ENCODE results near the gene MADD.

Gene MADD

DNA sequence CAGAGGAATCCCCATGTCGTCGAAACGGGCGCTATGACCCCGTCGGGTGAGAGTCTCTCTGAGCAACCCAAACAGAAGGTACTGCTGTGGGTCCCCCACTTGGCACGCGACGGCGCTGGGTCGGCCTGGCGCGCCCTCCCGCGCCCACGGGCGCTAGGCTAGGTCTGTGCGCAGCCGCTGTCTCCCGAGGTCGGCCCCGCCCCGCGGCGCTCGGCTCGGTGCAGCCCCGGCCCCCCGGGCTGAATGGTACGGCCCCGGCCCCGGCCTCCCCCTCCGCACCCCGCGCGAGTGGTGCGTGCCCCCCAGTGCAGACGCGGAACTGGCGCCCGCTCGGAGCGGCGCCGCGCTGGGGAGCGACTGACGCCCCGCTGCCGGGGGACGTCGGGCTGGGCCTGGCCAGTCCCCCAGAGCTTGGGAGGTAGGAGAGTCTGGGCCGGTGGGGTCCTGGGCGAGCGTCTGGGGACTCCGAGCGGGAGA is at the start of gene MADD:
Gene MADD (plus strand): TSS at position 305 of the 477 bp plus-strand sequence.
- peak within 1 kb of the TSS; percentile 75 for H3K4me3 ChIP-seq (ENCODE audit: low read depth, low read length)
- DNase-seq (ENCODE audit: low read depth): peak; percentile 43

DNA sequence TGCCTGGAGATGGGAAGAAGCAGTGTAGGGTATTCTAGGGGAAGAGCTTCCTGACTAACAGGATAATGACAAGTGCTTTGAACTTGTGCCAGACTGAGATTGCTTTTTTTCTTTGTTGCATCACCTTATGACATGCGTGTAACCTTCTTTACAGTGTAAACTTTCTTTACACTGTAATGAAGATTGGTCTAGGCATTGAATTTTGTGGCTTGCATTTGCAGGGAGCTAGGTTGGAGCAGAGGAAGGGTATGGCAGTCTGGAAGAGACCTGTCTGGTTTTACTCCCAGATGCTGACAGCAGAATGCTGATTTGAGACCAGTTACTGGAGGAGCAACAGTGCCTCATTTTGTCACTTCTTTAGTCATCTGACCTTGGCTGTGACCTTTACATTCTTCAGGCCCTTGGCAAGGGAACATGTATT is 49.5 kb upstream of the MADD start:
- no peak overlapping the region for H3K4me3 ChIP-seq (ENCODE audit: low read depth, low read length)
- DNase-seq (ENCODE audit: low read depth): peak; percentile 53

DNA sequence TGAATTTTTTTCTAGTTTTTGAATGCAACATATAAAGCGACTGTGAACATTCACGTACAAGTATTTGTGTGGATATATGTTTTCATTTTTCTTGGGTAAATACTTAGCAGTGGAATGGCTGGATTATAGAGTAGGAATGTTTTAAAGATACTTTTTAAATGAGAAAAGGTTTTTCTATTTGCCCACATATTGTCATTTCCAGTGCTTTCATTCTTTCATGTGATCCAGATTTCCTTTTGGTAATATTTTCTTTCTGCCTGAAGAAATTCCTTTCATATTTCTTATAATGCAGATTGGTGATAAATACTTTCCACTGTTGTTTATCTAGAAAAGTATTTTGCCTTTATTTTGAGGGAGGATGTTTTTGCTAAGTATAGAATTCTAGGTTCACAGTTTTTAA is 47.2 kb upstream of the MADD start:
- H3K4me3 ChIP-seq (ENCODE audit: low read depth, low read length): no peak overlapping the region
- no peak for DNase-seq (ENCODE audit: low read depth)

DNA sequence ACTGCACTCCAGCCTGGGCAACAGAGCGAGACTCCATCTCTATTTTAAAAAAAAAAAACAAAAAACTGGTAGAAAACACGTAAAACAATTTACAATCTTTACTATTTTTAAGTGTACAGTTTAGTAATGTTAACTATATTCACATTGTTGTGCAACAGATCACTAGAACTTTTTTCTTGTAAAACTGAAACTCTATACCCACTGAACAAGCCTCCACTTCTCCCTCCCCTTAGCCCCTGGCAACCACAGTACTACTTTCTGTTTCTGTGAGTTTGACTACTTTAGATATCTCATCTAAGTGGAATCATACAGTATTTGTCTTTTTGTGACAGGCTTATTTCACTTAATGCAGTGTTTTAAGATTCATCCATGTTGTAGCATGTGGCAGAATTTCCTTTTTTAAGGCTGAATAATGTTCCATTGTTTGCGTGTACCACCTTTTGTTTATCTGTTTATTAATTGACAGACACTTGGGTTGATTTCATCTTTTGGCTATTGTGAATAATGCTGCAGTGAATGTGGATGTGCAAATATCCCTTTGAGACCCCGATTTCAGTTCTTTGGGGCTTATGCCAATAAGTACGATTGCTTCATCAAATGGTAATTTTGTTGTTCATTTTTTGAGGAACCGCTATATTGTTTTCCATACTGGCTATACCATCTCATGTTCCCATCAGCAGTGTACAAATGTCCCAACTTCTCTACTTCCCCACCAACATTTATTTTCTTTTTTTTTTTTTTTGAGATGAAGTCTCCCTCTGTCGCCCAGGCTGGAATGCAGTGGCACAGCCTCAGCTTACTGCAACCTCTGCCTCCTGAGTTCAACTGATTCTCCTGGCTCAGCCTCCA is 44.2 kb upstream of the MADD start:
- DNase-seq (ENCODE audit: low read depth): no peak
- no peak overlapping the region for H3K4me3 ChIP-seq (ENCODE audit: low read depth, low read length)

DNA sequence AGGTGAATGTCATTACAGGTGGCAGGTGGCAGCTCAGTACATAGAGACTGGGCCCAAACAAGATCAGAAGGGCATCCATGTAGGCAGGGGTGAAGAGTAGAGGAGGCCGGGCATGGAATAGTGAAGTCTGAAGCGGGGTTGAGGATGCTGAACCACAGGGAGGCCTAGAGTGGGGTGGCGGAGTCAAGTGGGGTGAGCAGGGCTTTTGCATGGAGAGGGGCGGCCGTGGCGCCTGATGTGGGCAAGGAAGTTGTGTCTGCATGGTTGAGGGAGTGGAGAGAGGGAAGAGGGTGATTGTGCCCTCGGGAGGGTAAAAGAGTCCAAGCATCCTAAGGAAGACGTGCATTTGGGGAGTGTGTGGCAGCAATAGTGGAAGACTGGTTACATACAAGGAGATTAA is 40.8 kb upstream of the MADD start:
- no peak overlapping the region for H3K4me3 ChIP-seq (ENCODE audit: low read depth, low read length)

DNA sequence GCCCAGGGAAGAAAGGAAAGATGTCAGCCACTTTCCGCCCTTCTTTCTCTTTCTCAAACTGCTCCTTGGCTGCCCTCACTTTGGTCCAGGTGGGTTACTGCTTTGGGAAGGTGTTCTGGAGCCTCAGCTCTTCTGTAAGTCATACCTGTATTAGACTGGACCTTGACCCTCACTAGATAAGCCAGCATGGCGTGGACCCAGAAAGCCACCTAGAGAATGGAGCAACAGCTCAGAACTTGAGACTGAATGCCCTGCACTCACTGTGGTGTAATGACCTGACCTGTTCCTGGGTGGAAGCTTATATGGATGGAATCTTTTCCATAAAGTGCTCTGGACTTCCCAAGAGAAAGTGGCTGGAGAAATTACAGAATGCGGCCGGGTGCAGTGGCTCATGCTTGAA is 36.9 kb upstream of the MADD start:
- DNase-seq (ENCODE audit: low read depth): no peak
- H3K4me3 ChIP-seq (ENCODE audit: low read depth, low read length): no peak overlapping the region

More for the DNA sequence above, 40.8 kb upstream of the MADD start:
- no peak for DNase-seq (ENCODE audit: low read depth)

DNA sequence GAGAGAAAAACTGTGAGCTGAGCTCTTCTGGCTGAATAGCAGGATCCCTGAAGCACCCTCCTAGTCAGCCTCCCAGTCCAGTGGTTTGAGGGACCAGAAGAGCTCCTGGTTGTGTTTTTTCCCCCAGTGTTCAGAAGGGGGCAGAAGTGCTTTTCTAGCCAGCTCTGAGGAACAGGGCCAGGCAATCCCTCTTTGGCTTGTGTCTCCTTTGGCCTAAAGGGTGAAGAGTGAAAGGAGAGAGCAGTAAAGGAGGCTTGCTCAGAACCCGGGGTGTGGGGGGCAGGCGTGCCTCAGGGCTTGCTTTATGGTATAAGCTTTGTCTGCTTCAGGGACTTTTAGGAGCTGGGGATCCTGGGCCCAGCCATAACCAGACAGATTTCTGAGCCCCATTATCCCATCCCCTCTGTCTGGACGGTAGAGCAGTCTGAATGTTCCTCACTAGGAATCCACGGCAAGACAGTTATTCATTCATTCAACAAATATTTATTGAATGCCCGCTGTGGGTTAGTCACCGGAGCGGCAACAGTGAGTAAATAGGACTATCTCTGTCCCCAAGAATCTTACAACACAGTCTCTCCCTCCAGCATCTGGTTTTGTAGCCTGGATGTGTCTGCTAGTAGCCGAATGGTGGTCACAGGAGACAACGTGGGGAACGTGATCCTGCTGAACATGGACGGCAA is 35.8 kb upstream of the MADD start:
- no peak for DNase-seq (ENCODE audit: low read depth)
- H3K4me3 ChIP-seq (ENCODE audit: low read depth, low read length): no peak overlapping the region

DNA sequence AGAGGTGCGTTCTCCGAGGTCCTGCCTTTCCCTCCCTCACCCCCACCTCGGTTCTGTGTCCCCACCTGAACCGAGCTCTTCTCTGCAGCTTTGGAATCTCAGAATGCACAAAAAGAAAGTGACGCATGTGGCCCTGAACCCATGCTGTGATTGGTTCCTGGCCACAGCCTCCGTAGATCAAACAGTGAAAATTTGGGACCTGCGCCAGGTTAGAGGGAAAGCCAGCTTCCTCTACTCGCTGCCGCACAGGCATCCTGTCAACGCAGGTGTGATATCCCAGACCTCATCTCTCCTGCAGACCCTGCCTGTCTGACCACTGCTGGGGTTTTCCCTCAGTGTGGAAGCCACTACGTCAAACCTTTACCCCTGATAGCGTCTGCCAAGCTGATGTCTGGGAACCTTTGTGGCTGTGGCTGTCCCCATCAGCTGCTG is 35.2 kb upstream of the MADD start:
- DNase-seq (ENCODE audit: low read depth): no peak
- no peak overlapping the region for H3K4me3 ChIP-seq (ENCODE audit: low read depth, low read length)

DNA sequence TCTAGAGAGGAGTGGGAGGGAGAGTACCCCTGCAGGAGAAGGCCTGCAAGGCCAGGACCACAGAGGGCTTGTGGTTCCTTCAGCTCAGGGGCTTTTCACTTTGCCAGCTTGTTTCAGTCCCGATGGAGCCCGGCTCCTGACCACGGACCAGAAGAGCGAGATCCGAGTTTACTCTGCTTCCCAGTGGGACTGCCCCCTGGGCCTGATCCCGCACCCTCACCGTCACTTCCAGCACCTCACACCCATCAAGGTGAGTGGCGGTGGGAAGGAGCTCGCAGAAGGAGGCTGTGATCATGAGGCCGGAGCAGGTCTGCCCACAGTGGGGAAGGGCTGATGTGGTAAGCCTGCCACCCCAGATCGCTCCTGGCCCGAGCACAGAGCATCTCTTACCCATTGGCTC is 34.8 kb upstream of the MADD start:
- no peak for DNase-seq (ENCODE audit: low read depth)
- H3K4me3 ChIP-seq (ENCODE audit: low read depth, low read length): no peak overlapping the region

DNA sequence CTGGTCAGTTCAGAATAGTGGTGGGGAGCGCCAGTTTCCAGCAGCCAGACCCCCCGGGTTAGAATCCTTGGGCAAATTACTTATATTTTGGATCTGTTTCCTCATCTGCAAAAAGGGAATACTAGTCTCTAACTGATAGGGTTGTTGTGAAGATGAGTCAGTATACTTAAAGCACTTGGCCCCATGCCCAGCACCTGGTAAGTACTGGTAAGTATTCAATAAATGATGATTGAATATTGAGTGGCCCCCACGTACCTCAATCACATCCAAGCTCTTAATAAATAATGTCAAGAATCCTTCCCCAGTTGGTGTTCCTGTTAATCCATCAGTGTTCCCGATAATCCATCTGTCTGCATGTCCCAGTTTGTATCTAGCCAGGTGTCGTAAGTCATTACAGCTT is 33.5 kb upstream of the MADD start:
- DNase-seq (ENCODE audit: low read depth): peak; percentile 46
- no peak overlapping the region for H3K4me3 ChIP-seq (ENCODE audit: low read depth, low read length)

DNA sequence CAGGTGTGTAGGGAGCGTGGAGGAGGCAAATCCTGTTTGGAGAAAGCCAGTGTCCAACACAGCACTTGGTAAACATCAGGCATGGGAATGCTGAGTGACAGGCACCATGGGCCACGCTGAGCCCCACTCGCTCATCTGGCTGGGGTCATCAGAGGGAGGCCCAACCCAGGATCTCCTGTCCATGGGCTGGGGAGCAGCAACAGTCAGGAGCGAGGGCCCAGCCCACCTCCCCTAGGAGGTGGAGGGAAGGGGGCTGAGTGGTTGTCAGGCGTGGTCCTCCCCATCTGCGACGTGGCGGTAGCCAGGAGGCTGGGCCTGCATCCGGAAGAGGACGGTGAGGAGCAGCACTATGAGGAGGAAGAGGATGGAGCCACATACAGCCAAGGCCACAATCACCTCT is 30.1 kb upstream of the MADD start:
- DNase-seq (ENCODE audit: low read depth): no peak
- no peak overlapping the region for H3K4me3 ChIP-seq (ENCODE audit: low read depth, low read length)

DNA sequence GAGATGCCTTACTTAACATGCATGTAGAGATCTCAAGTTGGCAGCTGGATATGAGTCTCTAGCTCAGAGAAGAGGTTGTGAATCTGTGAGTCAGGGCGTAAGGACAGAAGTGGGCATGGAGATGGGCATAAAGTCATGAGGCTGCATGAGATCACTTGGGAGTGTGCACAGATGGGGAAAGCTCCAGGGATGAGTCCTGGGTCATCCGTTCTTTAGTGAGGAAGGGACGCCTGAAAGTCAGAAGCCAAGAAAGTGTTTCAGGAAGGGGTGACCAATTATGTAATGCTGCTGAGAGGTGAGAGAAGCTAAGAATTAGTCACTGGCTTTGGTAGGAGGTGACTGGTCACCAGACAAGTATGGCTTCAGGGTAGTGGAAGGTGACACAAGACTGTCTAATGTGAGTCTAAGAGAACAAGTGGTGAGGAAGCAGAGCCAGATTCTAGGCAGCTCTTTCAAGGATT is 28.1 kb upstream of the MADD start:
- no peak for DNase-seq (ENCODE audit: low read depth)
- no peak overlapping the region for H3K4me3 ChIP-seq (ENCODE audit: low read depth, low read length)

DNA sequence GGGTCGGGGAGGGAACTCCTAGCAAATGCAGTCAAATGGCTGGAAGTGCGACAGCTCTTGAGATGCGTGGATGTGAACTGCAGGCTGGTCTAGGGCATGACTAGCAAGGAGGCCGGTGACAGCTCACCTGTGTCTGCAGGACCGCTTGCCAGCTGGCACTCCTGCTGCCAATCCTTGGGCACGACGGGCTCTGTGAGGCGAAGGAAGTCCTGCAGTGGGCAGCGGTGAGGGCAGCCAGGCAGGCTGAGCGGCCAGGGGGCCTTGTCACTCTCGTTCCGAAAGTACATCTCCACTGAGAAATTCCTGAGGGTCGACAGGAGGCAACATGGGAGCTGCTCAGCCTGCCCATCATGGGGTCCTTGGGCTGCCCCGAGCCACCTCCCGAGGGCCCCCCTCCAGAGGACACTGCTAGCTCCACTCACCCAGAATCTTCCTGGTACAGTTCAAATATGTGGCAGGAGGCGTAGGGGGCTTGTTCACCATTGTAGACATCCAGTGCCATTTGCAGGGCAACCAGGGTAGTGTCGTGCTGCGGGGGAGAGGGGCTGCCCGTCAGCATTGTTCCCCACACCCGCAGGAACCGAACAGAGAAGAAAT is 27.2 kb upstream of the MADD start:
- no peak overlapping the region for H3K4me3 ChIP-seq (ENCODE audit: low read depth, low read length)
- no peak for DNase-seq (ENCODE audit: low read depth)

DNA sequence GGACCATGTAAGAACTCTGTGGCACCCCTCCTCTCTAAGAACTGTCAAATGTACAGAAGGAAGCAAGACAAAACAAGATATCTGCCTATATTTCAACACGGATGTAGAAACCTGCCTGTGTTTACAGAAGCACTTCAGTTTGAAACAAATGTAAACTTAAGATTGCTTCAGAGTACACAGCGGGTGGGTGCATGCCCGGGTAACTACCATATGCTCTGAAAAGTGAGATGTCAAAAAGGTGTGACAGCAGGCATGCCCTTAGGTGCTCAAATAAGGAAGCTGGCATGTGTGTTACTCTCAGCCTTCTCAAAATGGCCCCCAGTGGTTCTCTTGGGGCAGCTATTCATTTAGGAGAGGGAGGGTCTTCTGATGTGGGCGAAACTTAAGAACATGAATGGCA is 26.5 kb upstream of the MADD start:
- no peak overlapping the region for H3K4me3 ChIP-seq (ENCODE audit: low read depth, low read length)
- no peak for DNase-seq (ENCODE audit: low read depth)

DNA sequence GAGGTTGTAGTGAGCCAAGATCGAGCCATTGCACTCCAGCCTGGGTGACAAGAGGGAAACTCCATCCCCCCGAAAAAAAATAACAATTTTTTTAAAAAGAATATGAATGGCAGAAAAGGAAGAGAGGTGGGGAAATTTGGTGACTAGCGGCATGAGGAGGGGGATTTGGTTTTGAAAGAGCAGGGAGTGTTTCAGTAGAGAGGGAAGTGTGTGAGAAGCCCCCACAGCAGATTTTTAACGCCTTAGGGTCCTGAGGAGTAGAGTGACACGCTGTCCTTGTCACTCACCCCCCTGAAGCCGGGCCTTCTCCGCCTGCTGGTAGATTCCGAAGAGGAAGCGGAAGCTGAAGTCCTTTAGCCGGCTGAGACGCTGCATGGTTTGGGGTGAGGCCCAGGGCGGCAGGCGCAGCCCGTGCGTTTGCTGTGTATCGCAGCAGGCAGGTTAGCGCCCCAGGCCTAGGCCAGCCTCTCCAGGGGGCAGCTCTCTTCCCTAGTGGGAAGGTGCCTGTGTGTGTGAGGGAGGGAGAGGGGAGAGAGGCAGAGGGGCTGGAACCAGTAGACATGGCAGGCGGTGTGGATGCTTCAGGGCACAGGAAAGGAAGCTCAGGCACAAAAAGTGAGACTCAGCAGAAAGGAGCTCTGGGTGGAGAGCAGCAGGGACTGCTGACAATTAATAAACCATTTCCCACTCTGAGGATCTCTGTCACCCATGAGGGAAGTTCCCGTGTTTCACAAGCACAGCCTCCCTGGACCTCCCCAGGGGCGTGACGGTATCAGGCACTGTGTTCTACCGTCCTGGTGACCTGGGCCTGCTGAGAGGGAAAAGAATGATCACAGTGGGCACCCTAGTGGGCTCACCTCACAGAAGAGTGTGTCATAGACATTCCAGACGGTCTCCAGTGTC is 25.2 kb upstream of the MADD start:
- no peak overlapping the region for H3K4me3 ChIP-seq (ENCODE audit: low read depth, low read length)
- no peak for DNase-seq (ENCODE audit: low read depth)

DNA sequence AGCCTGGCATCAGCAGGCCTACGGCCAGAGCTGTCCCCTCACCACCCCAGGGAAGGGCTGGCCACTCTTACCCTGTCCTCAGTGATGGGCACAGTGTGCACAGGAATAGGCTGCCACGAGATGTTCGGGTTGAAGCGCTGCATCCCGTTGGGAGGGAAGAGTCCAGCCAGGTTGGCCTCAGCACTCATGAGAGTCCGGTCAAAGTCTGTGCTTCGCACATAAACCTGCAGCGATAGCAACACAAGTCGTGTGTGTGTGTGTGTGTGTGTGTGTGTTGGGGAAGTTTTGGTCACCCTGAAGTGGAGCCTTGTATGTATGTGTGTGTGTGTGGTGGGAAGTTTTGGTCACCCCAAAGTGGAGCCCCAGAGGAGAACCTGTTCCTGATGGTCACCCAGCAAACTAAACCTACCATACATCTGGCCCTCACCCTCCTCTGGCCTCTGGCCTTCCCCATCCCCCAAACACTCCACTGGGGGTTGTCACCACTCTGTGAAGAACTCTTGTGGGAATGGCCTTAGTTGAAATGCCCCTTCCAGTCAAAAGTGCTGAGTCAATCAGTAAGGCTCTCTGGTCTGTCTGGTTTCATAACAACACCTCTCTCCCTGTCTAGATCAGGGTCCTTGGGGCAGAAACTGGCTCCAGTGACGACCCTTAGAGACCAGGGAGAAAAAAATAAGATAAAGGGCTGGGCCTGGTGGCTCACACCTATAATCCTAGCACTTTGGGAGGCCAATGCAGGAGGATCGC is 24.1 kb upstream of the MADD start:
- H3K4me3 ChIP-seq (ENCODE audit: low read depth, low read length): no peak overlapping the region
- DNase-seq (ENCODE audit: low read depth): no peak

DNA sequence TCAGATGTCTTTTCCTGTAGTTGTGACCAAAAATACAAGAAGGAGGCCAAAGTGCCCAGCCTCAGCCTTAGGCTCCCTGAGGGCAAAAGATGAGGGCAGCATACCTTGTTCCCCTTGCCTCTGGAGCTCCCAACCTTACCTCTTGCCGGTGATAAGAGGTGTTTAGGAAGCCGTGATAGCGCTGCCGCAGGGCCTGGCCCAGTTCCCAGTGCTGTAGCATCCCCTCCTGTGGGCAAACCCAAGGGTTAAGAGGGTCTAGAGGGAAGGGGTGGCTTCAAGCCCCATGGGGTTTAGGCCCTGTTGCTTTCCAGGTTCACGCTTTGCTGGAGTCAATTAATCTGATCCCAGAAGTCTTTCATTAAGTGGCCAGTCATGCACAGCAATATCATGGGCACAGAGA is 22.4 kb upstream of the MADD start:
- no peak overlapping the region for H3K4me3 ChIP-seq (ENCODE audit: low read depth, low read length)
- no peak for DNase-seq (ENCODE audit: low read depth)

DNA sequence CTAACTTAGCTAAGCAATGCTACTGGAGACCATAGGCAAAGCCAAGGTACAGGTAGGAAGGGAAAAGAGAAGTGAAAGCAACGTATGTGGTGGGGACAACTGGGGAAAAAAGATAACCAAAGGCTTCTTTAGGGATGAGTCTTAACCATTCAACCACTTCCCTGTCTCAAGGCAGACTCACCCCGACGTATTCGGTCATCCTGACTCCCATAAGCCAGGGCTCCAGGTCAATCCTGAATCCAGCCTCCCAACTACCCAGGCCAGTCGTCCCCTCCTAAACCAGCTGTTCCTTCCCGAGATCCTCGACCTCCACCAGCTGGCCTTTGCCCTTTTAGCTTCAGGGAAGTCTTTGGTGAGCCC is 21.6 kb upstream of the MADD start:
- DNase-seq (ENCODE audit: low read depth): no peak
- H3K4me3 ChIP-seq (ENCODE audit: low read depth, low read length): peak overlapping the region; percentile 88
